Naive thymus-derived CD8-positive, alpha-beta T cell (primary cell): Measurements from ENCODE around the gene RIMS1. TPM values are rescaled to one million over a fixed set of nuclear protein-coding genes. Genes with fewer than 3 reads are reported as not detected.

Experiments
- ATAC-seq, 2 donors: fragments of 150-1000 bp; cut with Tn5 transposase in 1 of 2; sonication (Bioruptor Pico), chemical (Tn5 transposase) in 1 of 2; 1 replicate in 1 of 2; 2 replicates in 1 of 2; pipeline ENCODE4 v1.10.0; 2021; ENCODE audit warnings: mild to moderate bottlenecking in 2 of 2, moderate library complexity in 2 of 2
- POLR2A ChIA-PET: fragments of 350-600 bp; sonication (Branson Sonifier 250); formaldehyde crosslinking; loops from one replicate; lab custom pipeline; 2021; ENCODE audit warnings: antibody characterized with exemption; lab: Charles Lee
- DNase-seq, 10 donors: peaks; one replicate each; pipeline versions ENCODE4 v3.0.0 to v3.0.0-alpha.2; 2020 to 2022
- H3K27ac Mint-ChIP-seq, 10 donors: one replicate each; pipeline ENCODE4 v1.8.0; 2020 to 2022; ENCODE audit warnings: mild to moderate bottlenecking in 10 of 10, mixed read lengths in 10 of 10, moderate library complexity in 4 of 10, inconsistent platforms in 1 of 10
- H3K27me3 Mint-ChIP-seq, 5 donors: one replicate each; pipeline ENCODE4 v1.8.0; 2021 to 2022; ENCODE audit warnings: mixed read lengths in 5 of 5
- H3K36me3 Mint-ChIP-seq, 3 donors: one replicate each; pipeline ENCODE4 v1.8.0; 2020 to 2022; ENCODE audit warnings: mixed read lengths in 3 of 3, mild to moderate bottlenecking in 2 of 3, inconsistent platforms in 1 of 3
- H3K4me1 Mint-ChIP-seq, 4 donors: one replicate each; pipeline ENCODE4 v1.8.0; 2021 to 2022; ENCODE audit warnings: mixed read lengths in 4 of 4
- H3K4me3 Mint-ChIP-seq, 10 donors: one replicate each; pipeline ENCODE4 v1.8.0; 2020 to 2022; ENCODE audit warnings: mild to moderate bottlenecking in 10 of 10, mixed read lengths in 10 of 10, moderate library complexity in 6 of 10, inconsistent platforms in 1 of 10
- H3K9me3 Mint-ChIP-seq, 9 donors: one replicate each; pipeline ENCODE4 v1.8.0; 2020 to 2022; ENCODE audit warnings: mixed read lengths in 9 of 9, mild to moderate bottlenecking in 3 of 9, inconsistent platforms in 1 of 9, moderate library complexity in 1 of 9
- polyA plus RNA-seq, 3 donors: library from polyadenylated mRNA; unstranded; fragments of 300-500 nt; fragmentation: Illumina TruSeq; gene quantifications; one replicate each; pipeline ENCODE4 v1.2.3, GENCODE V29; 2021
- total RNA-seq, 8 experiments: library from RNA in 2 of 8; stranded (reverse) in 2 of 8; gene quantifications; one replicate each; pipeline ENCODE4 v1.2.3 and lab custom pipeline; 2021 to 2026

RIMS1 gene, protein sequence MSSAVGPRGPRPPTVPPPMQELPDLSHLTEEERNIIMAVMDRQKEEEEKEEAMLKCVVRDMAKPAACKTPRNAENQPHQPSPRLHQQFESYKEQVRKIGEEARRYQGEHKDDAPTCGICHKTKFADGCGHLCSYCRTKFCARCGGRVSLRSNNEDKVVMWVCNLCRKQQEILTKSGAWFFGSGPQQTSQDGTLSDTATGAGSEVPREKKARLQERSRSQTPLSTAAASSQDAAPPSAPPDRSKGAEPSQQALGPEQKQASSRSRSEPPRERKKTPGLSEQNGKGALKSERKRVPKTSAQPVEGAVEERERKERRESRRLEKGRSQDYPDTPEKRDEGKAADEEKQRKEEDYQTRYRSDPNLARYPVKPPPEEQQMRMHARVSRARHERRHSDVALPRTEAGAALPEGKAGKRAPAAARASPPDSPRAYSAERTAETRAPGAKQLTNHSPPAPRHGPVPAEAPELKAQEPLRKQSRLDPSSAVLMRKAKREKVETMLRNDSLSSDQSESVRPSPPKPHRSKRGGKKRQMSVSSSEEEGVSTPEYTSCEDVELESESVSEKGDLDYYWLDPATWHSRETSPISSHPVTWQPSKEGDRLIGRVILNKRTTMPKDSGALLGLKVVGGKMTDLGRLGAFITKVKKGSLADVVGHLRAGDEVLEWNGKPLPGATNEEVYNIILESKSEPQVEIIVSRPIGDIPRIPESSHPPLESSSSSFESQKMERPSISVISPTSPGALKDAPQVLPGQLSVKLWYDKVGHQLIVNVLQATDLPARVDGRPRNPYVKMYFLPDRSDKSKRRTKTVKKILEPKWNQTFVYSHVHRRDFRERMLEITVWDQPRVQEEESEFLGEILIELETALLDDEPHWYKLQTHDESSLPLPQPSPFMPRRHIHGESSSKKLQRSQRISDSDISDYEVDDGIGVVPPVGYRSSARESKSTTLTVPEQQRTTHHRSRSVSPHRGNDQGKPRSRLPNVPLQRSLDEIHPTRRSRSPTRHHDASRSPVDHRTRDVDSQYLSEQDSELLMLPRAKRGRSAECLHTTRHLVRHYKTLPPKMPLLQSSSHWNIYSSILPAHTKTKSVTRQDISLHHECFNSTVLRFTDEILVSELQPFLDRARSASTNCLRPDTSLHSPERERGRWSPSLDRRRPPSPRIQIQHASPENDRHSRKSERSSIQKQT (N-terminal part only)
- total RNA-seq (not detected), polyA plus RNA-seq (not detected), total RNA-seq (lab: John Stamatoyannopoulos, UW) (0 to 0.08 (median 0) reads per million in 6 experiments)

DNA sequence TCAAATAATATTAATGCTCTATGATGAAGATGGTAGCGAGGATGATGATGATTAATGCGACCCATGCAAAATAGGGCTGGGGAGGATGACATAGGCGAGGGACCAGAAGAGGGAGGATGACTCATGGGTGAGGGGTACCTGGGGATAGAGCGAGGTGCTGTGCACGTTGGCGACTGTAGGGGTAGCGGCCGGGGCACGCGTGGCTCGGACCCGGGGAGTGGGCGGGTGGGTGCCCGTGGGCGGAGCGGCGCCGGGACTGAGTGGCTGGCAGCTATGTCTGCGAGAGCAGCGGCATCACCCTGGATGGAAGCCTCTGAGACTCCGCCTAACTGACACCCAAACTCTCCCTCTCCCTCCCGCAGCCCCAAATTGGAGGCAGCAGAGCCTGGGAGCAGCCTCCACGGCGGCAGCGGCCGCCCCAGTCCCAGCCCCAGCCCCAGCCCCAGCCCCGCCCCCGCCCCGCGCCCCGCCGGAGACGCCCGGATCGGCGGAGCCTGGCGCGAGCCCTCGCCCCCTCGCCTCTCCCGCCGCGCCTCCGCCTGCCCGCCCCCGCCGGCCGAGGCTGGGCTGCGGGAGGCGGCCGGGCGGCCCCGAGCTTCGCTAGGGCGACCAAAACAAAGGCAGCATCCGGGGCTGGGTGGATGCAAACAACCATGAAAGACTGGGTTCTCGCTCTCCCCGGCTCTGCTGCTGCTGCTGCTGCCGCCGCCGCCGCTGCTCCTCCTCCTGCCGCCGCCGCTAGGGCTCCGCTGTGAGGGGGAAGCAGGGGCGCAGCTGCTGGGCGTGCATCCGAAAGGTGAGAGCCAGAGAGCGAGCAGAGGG, at the start of gene RIMS1:
TSS of gene RIMS1 (plus strand) at position 367 of the 822 bp plus-strand sequence. CDS start 474 bp downstream, outside the sequence.
- POLR2A ChIA-PET: no interaction called here
- peaks cover 0 to 14% (median 3%) of the 10 kb centered on the region in 4 donors for H3K4me1 Mint-ChIP-seq
- no peak within 1 kb of the TSS for H3K27ac Mint-ChIP-seq
- peaks cover 0 to 13% (median 0%) of the 10 kb centered on the region in 9 donors for H3K9me3 Mint-ChIP-seq
- peak within 1 kb of the TSS; percentile 20 to 81 (median 54) for H3K4me3 Mint-ChIP-seq
- peaks cover 0 to 8% (median 2%) of the 10 kb centered on the region in 3 donors for H3K36me3 Mint-ChIP-seq
- peak in 1 of 2 donors; percentile 23 for ATAC-seq
- peaks cover 35 to 74% (median 41%) of the 10 kb centered on the region in 5 donors for H3K27me3 Mint-ChIP-seq
- no peak for DNase-seq

DNA sequence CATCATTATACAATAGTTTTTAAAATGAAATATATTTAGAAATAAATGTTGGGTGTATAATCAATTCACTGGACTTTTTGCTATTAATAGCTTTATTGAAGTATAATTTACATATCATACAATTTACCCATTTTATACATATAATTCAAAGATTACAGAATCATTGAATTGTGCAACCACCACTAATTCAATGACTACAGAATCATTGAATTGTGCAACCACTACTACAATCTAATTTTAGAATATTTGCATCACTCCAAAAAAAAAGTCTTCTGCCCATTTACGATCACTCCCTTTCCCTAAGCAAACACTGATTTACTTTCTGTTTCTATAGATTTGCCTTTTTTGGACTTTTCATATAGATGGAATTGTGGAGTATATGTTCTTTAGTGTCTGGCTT, 35.1 kb upstream of the RIMS1 start:
- no peaks in the 10 kb centered on the region for H3K27me3 Mint-ChIP-seq
- H3K36me3 Mint-ChIP-seq: no peaks in the 10 kb centered on the region
- no peak overlapping the region for H3K4me3 Mint-ChIP-seq
- no peak for ATAC-seq
- POLR2A ChIA-PET: no interaction called here
- DNase-seq: no peak
- H3K4me1 Mint-ChIP-seq: no peaks in the 10 kb centered on the region
- H3K27ac Mint-ChIP-seq: no peak overlapping the region
- H3K9me3 Mint-ChIP-seq: peaks cover 0 to 18% (median 2%) of the 10 kb centered on the region in 9 donors

DNA sequence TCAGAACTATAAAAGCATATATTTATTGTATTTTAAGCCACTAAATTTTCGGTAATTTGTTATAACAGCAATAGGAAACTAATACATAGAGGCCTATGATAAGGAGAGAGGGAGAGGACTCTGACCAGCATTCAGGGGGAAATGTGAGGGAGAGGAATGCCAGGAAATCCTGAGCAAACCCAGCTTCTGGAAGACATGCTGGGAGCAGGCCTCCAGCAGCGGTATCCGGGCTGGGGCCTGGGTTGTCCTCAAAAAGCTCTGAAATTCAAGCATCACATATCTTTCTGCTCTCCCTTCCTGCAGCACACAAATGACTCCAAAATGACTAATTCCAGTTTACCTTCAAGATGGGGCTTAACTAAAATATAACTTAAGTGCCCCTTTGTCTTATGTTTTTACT, 33.4 kb upstream of the RIMS1 start:
- DNase-seq: no peak
- H3K27me3 Mint-ChIP-seq: no peaks in the 10 kb centered on the region
- H3K4me1 Mint-ChIP-seq: no peaks in the 10 kb centered on the region
- no peak overlapping the region for H3K4me3 Mint-ChIP-seq
- ATAC-seq: no peak
- POLR2A ChIA-PET: no interaction called here
- no peaks in the 10 kb centered on the region for H3K36me3 Mint-ChIP-seq
- H3K27ac Mint-ChIP-seq: no peak overlapping the region
- H3K9me3 Mint-ChIP-seq: peaks cover 0 to 18% (median 2%) of the 10 kb centered on the region in 9 donors

DNA sequence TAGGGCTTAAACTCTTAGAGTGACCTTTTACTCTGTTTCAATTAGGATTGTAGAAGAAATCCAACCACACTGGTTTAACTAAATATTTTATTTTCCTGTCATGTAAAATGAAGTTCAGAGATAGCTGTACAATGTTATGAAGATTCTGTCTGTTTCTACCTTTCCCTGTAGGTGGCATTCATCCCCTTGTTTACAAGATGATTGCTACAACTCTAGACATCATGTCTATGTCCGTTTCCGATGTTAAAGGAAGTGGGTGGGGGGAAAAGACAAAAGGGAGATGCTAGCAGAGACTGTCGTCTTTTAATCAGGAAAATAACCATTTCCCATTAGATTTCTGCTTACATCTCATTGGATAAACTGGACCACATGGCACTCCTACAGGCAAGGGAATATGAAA, 30.9 kb upstream of the RIMS1 start:
- H3K9me3 Mint-ChIP-seq: peaks cover 0 to 18% (median 2%) of the 10 kb centered on the region in 9 donors
- DNase-seq (no peak), ATAC-seq (no peak)
- no peak overlapping the region for H3K27ac Mint-ChIP-seq
- H3K27me3 Mint-ChIP-seq: no peaks in the 10 kb centered on the region
- POLR2A ChIA-PET: no interaction called here
- H3K4me1 Mint-ChIP-seq: no peaks in the 10 kb centered on the region
- H3K4me3 Mint-ChIP-seq: no peak overlapping the region
- H3K36me3 Mint-ChIP-seq: no peaks in the 10 kb centered on the region

DNA sequence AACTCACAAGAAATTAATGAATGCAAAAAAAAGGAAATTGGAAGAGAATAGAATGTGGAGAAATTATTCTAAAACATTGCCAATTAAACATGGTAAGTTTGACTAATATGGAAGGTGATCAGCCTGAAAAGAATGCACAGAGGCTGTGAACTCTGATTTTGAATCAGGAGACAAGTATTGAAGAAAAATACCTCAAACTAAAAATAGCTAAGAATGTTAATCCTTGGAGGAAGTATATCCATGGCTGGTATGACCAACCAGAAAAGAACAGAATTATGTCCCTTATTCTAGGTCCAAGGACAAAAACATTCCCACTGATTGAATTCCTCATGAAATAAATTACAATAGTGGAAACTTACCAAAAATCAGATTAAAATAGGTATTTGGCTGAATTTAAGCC, 7.3 kb upstream of the RIMS1 start:
- Mint-ChIP-seq H3K4me1 (no peaks in the 10 kb centered on the region), H3K27ac (no peak overlapping the region), H3K36me3 (no peaks in the 10 kb centered on the region), H3K4me3 (no peak overlapping the region), H3K27me3 (peaks cover 0 to 17% (median 8%) of the 10 kb centered on the region in 5 donors), H3K9me3 (peaks cover 0 to 12% (median 0%) of the 10 kb centered on the region in 9 donors)
- ATAC-seq (no peak), DNase-seq (no peak)
- POLR2A ChIA-PET: no interaction called here

DNA sequence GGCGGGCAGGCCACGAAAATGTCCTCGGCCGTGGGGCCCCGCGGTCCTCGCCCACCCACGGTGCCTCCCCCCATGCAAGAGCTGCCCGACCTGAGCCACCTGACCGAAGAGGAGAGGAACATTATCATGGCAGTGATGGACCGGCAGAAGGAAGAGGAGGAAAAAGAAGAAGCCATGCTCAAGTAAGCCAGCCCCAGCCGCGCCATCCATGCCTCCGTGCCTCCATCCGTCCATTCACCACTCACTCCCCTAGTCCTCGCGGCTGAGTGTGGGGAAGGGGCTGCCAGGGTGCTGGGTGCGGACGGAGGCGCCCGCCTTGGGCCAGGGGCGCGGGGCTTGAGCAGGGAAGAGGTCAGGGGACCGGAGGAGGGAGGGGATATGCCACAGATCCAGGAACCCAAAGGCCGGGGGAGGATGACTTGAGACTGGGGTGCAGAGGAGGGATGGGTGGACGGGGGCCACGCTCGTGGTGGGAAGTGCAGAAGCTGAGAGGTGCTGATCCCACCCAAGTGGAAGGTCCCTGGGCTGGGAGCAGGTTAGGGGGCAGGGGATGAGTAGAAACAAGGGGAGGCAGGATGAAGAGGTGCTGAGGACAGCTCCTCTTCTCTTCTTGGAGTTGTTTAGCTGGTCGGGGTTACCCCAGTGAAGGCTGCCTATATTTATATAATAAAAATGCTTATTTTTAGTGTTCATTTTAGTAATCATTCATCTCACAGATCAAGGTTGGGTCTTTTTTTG, 825 bp downstream of the RIMS1 start:
- POLR2A ChIA-PET: no interaction called here
- no peak overlapping the region for H3K27ac Mint-ChIP-seq
- no peak for ATAC-seq
- DNase-seq: no peak
- H3K36me3 Mint-ChIP-seq: peaks cover 0 to 8% (median 2%) of the 10 kb centered on the region in 3 donors
- peaks cover 35 to 74% (median 41%) of the 10 kb centered on the region in 5 donors for H3K27me3 Mint-ChIP-seq
- peak overlapping the region in 3 of 10 donors; percentile 19 to 54 (median 31) for H3K4me3 Mint-ChIP-seq
- H3K4me1 Mint-ChIP-seq: peaks cover 0 to 14% (median 3%) of the 10 kb centered on the region in 4 donors
- peaks cover 0 to 17% (median 0%) of the 10 kb centered on the region in 9 donors for H3K9me3 Mint-ChIP-seq

DNA sequence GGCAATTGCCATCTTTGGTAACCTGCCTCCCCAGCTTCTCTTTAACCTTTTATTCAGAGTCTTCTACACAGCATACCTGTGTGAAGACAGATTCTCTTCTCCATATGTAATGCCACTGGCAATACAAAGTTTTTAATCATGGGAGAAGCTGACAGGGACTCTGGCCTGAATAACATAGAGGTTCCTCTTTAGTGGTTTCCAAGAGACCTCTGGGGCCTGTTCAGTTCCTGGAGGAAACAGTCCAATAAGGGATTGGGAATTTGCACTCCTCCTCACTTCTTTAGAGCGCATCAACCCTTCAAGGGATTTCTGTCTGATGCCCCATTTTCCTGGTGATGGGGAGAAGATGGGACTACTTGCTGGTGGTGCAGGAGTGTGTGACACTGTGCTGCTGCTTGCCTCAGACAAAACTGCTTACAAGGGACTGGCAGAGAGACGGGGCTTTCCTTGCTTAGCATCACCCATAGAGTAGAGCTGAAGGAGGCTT, 1.4 kb downstream of the RIMS1 start:
- Mint-ChIP-seq H3K4me3 (no peak overlapping the region), H3K27ac (no peak overlapping the region), H3K27me3 (peaks cover 32 to 71% (median 41%) of the 10 kb centered on the region in 5 donors), H3K9me3 (peaks cover 0 to 17% (median 0%) of the 10 kb centered on the region in 9 donors), H3K36me3 (peaks cover 0 to 8% (median 2%) of the 10 kb centered on the region in 3 donors), H3K4me1 (peaks cover 0 to 14% (median 3%) of the 10 kb centered on the region in 4 donors)
- DNase-seq (no peak), ATAC-seq (no peak)
- POLR2A ChIA-PET: no interaction called here

DNA sequence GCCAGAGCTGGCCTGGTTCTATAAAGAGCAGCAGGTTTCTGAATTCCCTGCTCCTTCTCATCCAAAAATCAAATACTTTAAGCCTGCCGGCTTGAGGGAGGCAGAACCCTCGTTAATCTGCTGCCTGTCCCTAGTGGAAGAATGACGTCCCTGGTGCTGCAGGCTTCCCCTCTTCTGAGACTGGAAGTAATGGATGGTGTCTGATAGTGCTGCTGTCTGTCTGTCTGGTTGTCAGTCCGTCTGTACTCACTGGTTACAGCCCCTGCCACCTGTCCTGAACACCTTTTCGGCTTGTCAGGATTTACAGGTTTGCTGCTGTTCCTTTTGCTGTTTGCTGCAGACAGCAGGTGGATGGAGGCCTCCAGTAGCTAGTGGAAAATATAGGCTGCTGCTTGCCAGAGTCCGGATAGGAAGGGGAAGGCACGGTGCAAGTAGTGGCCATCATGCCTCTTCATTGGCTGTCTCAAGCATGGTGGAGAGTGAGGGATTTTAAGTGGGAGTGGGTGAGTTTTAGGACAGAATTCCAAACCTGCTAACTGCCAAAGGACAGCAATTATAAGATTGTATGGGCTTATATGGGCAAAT, 2.5 kb downstream of the RIMS1 start:
- H3K9me3 Mint-ChIP-seq: peaks cover 0 to 17% (median 0%) of the 10 kb centered on the region in 9 donors
- peaks cover 0 to 14% (median 3%) of the 10 kb centered on the region in 4 donors for H3K4me1 Mint-ChIP-seq
- H3K27me3 Mint-ChIP-seq: peaks cover 28 to 60% (median 36%) of the 10 kb centered on the region in 5 donors
- no peak overlapping the region for H3K27ac Mint-ChIP-seq
- no peak overlapping the region for H3K4me3 Mint-ChIP-seq
- POLR2A ChIA-PET: no interaction called here
- DNase-seq: no peak
- peaks cover 0 to 8% (median 2%) of the 10 kb centered on the region in 3 donors for H3K36me3 Mint-ChIP-seq
- no peak for ATAC-seq

DNA sequence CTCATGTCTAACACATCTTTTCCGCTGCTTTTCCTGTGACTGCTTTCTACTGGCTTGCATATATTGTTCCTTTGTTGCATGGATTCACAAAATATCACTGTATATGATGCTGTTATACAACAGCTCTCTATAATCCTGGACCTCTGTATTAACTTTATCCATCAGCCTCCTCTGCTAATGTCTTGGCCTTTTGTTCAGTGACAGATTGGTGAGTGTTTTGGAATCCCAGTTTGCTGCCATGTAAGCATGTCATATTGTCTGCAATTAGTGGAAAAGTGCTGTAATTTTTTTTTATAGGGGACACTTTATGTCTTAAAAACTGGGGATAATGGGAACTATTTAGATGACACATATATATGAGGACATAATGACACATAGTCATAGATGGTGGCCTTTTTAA, 3.0 kb downstream of the RIMS1 start:
- POLR2A ChIA-PET: no interaction called here
- H3K27me3 Mint-ChIP-seq: peaks cover 27 to 55% (median 34%) of the 10 kb centered on the region in 5 donors
- no peak overlapping the region for H3K4me3 Mint-ChIP-seq
- peaks cover 0 to 8% (median 2%) of the 10 kb centered on the region in 3 donors for H3K36me3 Mint-ChIP-seq
- no peak for ATAC-seq
- peaks cover 0 to 15% (median 0%) of the 10 kb centered on the region in 9 donors for H3K9me3 Mint-ChIP-seq
- DNase-seq: no peak
- H3K27ac Mint-ChIP-seq: no peak overlapping the region
- H3K4me1 Mint-ChIP-seq: peaks cover 0 to 14% (median 3%) of the 10 kb centered on the region in 4 donors

DNA sequence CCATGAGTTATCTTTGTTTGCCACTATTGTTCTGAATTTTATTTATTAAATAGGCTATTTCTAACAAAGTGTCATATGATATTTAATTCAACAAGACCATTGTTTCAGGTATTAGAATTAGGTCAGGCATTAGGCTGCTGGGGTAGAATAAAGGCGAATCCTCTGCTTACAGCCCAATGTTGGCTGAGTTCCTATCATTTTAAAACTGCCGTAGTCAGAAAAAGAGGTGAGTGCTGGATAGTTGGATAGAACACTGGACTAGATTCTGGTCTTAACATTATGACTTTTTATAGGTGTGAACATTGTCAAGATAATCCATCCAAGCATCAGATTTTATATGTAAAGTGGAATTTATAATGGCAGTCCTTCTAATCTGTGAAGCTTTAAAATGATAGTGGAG, 6.3 kb downstream of the RIMS1 start:
- no peak for ATAC-seq
- H3K9me3 Mint-ChIP-seq: peaks cover 0 to 8% (median 0%) of the 10 kb centered on the region in 9 donors
- H3K4me3 Mint-ChIP-seq: no peak overlapping the region
- DNase-seq: no peak
- POLR2A ChIA-PET: no interaction called here
- H3K4me1 Mint-ChIP-seq: no peaks in the 10 kb centered on the region
- H3K36me3 Mint-ChIP-seq: no peaks in the 10 kb centered on the region
- H3K27ac Mint-ChIP-seq: no peak overlapping the region
- H3K27me3 Mint-ChIP-seq: peaks cover 11 to 22% (median 12%) of the 10 kb centered on the region in 5 donors

DNA sequence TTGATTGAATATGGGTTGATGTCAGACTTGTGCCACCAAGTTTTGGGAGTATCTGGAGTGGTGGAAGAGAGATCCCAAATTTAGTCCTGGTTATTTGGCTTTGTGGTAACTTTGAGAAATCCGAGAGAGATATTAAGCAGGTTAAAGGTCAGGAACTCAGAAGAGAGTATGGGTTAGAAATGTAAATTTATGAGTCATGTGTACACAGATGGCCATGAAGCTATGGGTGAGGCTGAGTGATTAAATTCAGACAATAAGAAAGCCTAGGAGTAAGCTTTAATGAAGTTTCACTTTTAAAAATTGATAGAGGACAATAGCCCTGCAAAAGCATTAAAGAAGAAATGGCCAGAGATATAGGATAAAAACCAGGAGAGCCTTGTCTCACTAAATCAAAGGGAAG, 14.3 kb downstream of the RIMS1 start:
- Mint-ChIP-seq H3K4me3 (no peak overlapping the region), H3K36me3 (no peaks in the 10 kb centered on the region), H3K27me3 (peaks cover 0 to 1% (median 0%) of the 10 kb centered on the region in 5 donors), H3K27ac (no peak overlapping the region), H3K9me3 (peaks cover 0 to 7% (median 0%) of the 10 kb centered on the region in 9 donors), H3K4me1 (no peaks in the 10 kb centered on the region)
- POLR2A ChIA-PET: no interaction called here
- DNase-seq: no peak
- ATAC-seq: no peak
